Upper lobe of left lung (tissue), 6 donors: ENCODE data around the gene AXIN1. TPM values are rescaled to one million over a fixed set of nuclear protein-coding genes. Genes with fewer than 3 reads are reported as not detected.

Experiments
- ATAC-seq, 2 donors: fragments of 200-7000 bp; cut with Tn5 transposase; one replicate each; pipeline ENCODE4 v1.9.1; 2022; ENCODE audit warnings: mild to moderate bottlenecking in 2 of 2, moderate library complexity in 2 of 2; ENCODE audit not compliant: low FRiP score in 2 of 2
- DNase-seq, 2 donors: peaks; one replicate each; pipeline ENCODE4 v3.0.0-alpha.2; 2019 to 2020
- H3K27ac ChIP-seq, 4 donors: fragments of 200-600 bp; sonication (generic); one replicate each; pipeline ENCODE4 v1.5.1; 2016 to 2019
- H3K27me3 ChIP-seq, 4 donors: fragments of 200-600 bp; sonication (generic); one replicate each; pipeline ENCODE4 v1.5.1; 2017 to 2019
- H3K36me3 ChIP-seq, 4 donors: fragments of 200-600 bp; sonication (generic); one replicate each; pipeline ENCODE4 v1.5.1; 2016 to 2019
- H3K4me1 ChIP-seq, 4 donors: fragments of 200-600 bp; sonication (generic); one replicate each; pipeline ENCODE4 v1.5.1; 2018 to 2019
- H3K4me3 ChIP-seq, 4 donors: fragments of 200-600 bp; sonication (generic); one replicate each; pipeline ENCODE4 v1.5.1; 2017 to 2019; ENCODE audit warnings: mild to moderate bottlenecking in 2 of 4, moderate library complexity in 1 of 4
- H3K9me3 ChIP-seq, 4 donors: fragments of 200-600 bp; sonication (generic); one replicate each; pipeline ENCODE4 v1.5.1; 2018 to 2019
- CTCF ChIP-seq, 6 experiments: fragments of 450-650 bp in 4 of 6; fragments of 200-600 bp in 2 of 6; sonication (generic) in 2 of 6; IDR thresholded peaks; one replicate each; pipeline ENCODE4 v1.5.1; 2016 to 2019; ENCODE audit warnings: antibody characterized with exemption in 6 of 6
- EP300 ChIP-seq, 4 donors: sonication (generic); formaldehyde crosslinking; IDR thresholded peaks; one replicate each; pipeline ENCODE4 v1.5.1; 2017; ENCODE audit warnings: antibody characterized with exemption in 4 of 4, control low read depth in 2 of 4
- POLR2A ChIP-seq, 4 donors: fragments of 450-650 bp; IDR thresholded peaks; one replicate each; pipeline ENCODE4 v1.5.1; 2016 to 2017; ENCODE audit warnings: antibody characterized with exemption in 4 of 4, mild to moderate bottlenecking in 2 of 4
- POLR2AphosphoS5 ChIP-seq, 2 donors: sonication (generic); formaldehyde crosslinking; IDR thresholded peaks; one replicate each; pipeline ENCODE4 v1.5.1; 2017; ENCODE audit warnings: antibody characterized with exemption in 2 of 2
- WGBS, 2 donors: methylation state at CpG; one replicate each; pipeline ENCODE4 v1.1.5; 2017 to 2018; 5-methylcytosine and 5-hydroxymethylcytosine counted together
- total RNA-seq, 6 donors: library from RNA; depleted of rRNA in 4 of 6; stranded (reverse); fragments of >200 nt in 4 of 6; gene quantifications; one replicate each; pipeline versions ENCODE4 v1.1.0 to v1.2.1, GENCODE V29; 2016 to 2021
- donor health status: DM: no; HTN: no; CAD: no; lungs with moderate emphysema.
- donor health status: DM: no; HTN: yes; CAD: no; lungs with severe emphysema.

AXIN1 gene
- total RNA-seq, 6 donors from 2014 or later = 26.8 to 45.9 (median 31.9) TPM

GRCh38 chr16:398561-399339, 46.2 kb upstream of the AXIN1 start:
- peak in 1 of 2 donors; percentile 85 for DNase-seq
- TF ChIP-seq EP300 (IDR thresholded peaks at IDR 0.05) = no peak
- no peak for TF ChIP-seq POLR2A (IDR thresholded peaks at IDR 0.05)
- no peak for TF ChIP-seq POLR2AphosphoS5 (IDR thresholded peaks at IDR 0.05)
- no peak for TF ChIP-seq CTCF (IDR thresholded peaks at IDR 0.05)
- Histone ChIP-seq H3K27me3 (no peaks in the 10 kb centered on the region), H3K9me3 (no peaks in the 10 kb centered on the region), H3K4me1 (peaks cover 18 to 35% (median 31%) of the 10 kb centered on the region in 4 donors), H3K36me3 (peaks cover 0 to 4% (median 0%) of the 10 kb centered on the region in 4 donors), H3K27ac (peak overlapping the region in 1 of 4 donors; percentile 82), H3K4me3 (no peak overlapping the region)
- 70 to 84% methylated on average over 4 to 22 of the region's 24 CpGs for WGBS, 2 donors
- no peak for ATAC-seq

- Histone ChIP-seq H3K4me3 (peak overlapping the region in 3 of 4 donors; percentile 79 to 87 (median 82)), H3K27ac (peak overlapping the region; percentile 43 to 90 (median 80)), H3K4me1 (peaks cover 18 to 35% (median 31%) of the 10 kb centered on the region in 4 donors), H3K9me3 (no peaks in the 10 kb centered on the region), H3K27me3 (no peaks in the 10 kb centered on the region), H3K36me3 (peaks cover 0 to 4% (median 0%) of the 10 kb centered on the region in 4 donors)
- WGBS, 2 donors = 44 to 89% methylated on average over 4 to 20 of the region's 29 CpGs
- ATAC-seq (peak in 1 of 2 donors; percentile 60), DNase-seq (peak; percentile 80 to 93)
- TF ChIP-seq POLR2A (IDR thresholded peaks at IDR 0.05) = no peak
- TF ChIP-seq EP300 (IDR thresholded peaks at IDR 0.05) = no peak
- TF ChIP-seq CTCF (IDR thresholded peaks at IDR 0.05) = peak; percentile 48 to 64 (median 59)
- no peak for TF ChIP-seq POLR2AphosphoS5 (IDR thresholded peaks at IDR 0.05)
Observed at GRCh38 chr16:397736-398332, 45.3 kb upstream of the AXIN1 start.

- Histone ChIP-seq H3K4me3 (peak within 1 kb of the TSS; percentile 63 to 87 (median 80)), H3K27me3 (no peaks in the 10 kb centered on the region), H3K9me3 (no peaks in the 10 kb centered on the region), H3K36me3 (peaks cover 0 to 4% (median 0%) of the 10 kb centered on the region in 4 donors), H3K27ac (peak within 1 kb of the TSS; percentile 60 to 90 (median 80)), H3K4me1 (peaks cover 16 to 29% (median 26%) of the 10 kb centered on the region in 4 donors)
- no peak for TF ChIP-seq POLR2AphosphoS5 (IDR thresholded peaks at IDR 0.05)
- TF ChIP-seq CTCF (IDR thresholded peaks at IDR 0.05) = no peak
- no peak for TF ChIP-seq POLR2A (IDR thresholded peaks at IDR 0.05)
- TF ChIP-seq EP300 (IDR thresholded peaks at IDR 0.05) = no peak
- peak in 1 of 2 donors; percentile 91 for DNase-seq
- WGBS, 2 donors = 0% methylated on average over 3 to 34 of the region's 75 CpGs
- ATAC-seq = peak in 1 of 2 donors; percentile 23
Observed at GRCh38 chr16:397135-397661, 44.7 kb upstream of the AXIN1 start, which contains the start of gene NME4. NME4 (plus strand) TSS chr16:397199; CDS start chr16:397223, 24 bp downstream.

GRCh38 chr16:396605-397004, 44.1 kb upstream of the AXIN1 start:
- ATAC-seq (peak in 1 of 2 donors; percentile 49), DNase-seq (peak in 1 of 2 donors; percentile 54)
- TF ChIP-seq CTCF (IDR thresholded peaks at IDR 0.05) (no peak), POLR2A (IDR thresholded peaks at IDR 0.05) (no peak), EP300 (IDR thresholded peaks at IDR 0.05) (no peak), POLR2AphosphoS5 (IDR thresholded peaks at IDR 0.05) (peak in 1 of 2 donors; percentile 9)
- H3K9me3 ChIP-seq = peaks cover 0 to 3% (median 0%) of the 10 kb centered on the region in 4 donors
- H3K27ac ChIP-seq = peak overlapping the region; percentile 51 to 90 (median 64)
- peaks cover 0 to 4% (median 0%) of the 10 kb centered on the region in 4 donors for H3K36me3 ChIP-seq
- WGBS, 2 donors = 1 to 3% methylated on average over 17 to 22 of the region's 22 CpGs
- no peaks in the 10 kb centered on the region for H3K27me3 ChIP-seq
- H3K4me1 ChIP-seq = peaks cover 15 to 27% (median 23%) of the 10 kb centered on the region in 4 donors
- peak overlapping the region in 3 of 4 donors; percentile 79 to 87 (median 82) for H3K4me3 ChIP-seq
